GM18499 (cell line): Measurements from ENCODE around the gene CORO7.
"Not testable (repeated sequence)": the region's sequence is repeated elsewhere in the genome, so short reads cannot be mapped to it uniquely, and the experiment has no call there.

Source experiments
- ATAC-seq: cut with Tn5 transposase; IDR thresholded peaks from one replicate; pipeline ENCODE4 v1.9.1; 2021; ENCODE audit warnings: moderate number of reproducible peaks; ENCODE audit not compliant: insufficient read depth, unreplicated experiment

The CORO7 gene

GRCh38 chr16:4360538-4361021 lies 55.8 kb downstream of the CORO7 start:
- no peak for ATAC-seq

DNA sequence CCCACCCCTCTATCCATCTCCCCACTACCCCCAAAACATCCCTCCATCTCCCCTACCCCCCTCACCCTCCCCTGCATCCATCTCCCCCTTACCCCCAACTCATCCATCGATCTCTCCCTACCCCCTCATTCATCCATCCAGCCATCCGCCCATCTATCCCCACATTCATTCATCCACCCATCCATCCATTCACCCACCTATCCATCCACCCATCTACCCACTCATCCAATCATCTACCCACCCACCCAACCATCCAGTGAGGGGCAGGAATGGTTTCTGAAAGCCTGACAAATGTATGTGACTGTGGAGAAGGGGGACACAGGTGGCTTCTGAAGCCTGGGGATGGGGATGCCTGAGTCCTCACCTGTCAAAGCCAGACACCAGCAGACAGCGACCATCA lies 56.5 kb downstream of the CORO7 start:
- ATAC-seq = no peak

DNA sequence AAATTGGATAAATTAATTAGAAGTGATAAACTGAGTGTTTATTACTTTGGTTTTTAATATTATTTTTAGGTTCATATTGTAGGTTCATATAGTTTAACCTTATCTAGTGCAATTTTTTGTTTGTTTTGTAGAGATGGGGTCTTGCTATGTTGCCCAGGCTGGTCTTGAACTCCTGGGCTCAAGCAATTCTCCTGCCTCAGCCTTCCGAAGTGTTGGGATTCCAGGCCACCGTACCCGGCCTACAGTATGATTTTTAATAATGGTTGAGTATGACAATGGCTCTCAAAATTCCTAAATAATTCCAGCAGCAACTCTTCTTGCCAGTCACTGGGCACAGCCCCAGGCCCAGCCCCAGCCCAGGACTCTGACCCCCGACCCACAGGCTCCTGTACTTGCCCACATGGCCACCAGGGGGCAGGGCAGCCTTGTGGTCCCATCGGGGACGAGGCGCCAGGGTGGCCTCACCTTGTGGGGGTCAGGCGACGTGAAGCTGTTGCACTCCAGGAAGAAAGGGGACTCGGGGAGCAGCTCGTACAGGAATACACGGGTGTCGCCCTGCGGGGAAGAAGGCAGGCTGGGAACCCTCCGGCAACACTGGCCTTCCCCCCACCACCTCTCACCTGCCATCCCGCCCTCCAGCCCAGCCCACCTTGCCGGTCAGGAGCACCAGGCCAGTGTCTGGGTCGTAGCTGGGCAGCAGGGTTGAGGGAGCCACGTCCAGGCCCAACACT lies 57.4 kb downstream of the CORO7 start:
- ATAC-seq = no peak

GRCh38 chr16:4358236-4358635 lies 58.2 kb downstream of the CORO7 start:
- ATAC-seq = no peak

GRCh38 chr16:4356820-4357219 lies 59.6 kb downstream of the CORO7 start:
- ATAC-seq = no peak

- no peak for ATAC-seq
Measured at GRCh38 chr16:4354512-4355409, 61.6 kb downstream of the CORO7 start.

DNA sequence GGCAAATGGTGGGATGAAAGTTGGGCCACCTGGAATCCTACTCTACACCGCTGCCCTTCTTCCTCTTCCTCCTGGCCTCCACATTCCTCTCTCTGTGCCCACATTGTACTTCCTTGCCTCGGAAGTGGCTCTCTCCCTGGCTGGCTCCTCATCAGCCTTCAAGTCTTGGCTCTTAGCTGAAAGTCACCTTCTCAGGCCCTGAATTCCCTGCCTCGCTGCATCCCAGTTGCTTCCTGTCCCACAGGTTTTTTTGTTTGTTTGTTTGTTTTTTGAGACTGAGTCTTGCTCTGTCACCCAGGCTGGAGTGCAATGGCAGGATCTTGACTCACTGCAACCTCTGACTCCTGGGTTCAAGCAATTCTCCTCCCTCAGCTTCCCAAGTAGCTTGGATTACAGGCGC lies 62.7 kb downstream of the CORO7 start:
- ATAC-seq = no peak

- no peak for ATAC-seq
Measured at GRCh38 chr16:4352843-4353242, 63.6 kb downstream of the CORO7 start.

GRCh38 chr16:4351880-4352279 lies 64.5 kb downstream of the CORO7 start:
- no peak for ATAC-seq

- peak; percentile 75 for ATAC-seq
Measured at GRCh38 chr16:4350787-4351659, 65.4 kb downstream of the CORO7 start, which contains the start of gene PAM16. TSS of gene PAM16 (minus strand) at chr16:4351321. CDS start at chr16:4351234, 87 bp downstream.

DNA sequence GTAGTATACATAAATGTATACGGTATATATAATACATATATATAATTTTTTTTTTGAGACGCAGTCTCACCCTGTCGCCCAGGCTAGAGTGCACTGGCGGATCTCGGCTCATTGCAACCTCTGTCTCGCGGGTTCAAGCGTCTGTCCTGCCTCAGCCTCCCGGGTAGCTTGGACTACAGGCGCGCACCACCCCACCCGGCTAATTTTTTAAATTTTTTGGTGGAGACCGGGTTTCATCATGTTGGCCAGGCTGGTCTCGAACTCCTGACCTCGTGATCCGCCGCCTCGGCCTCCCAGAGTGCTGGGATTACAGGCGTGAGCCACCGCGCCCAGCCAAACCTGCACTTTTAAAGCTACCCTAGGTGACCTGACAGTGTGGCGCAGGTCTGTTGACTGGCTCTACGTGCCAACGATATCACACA lies 66.0 kb downstream of the CORO7 start:
- no peak for ATAC-seq

- no peak for ATAC-seq
Measured at GRCh38 chr16:4349332-4349731, 67.1 kb downstream of the CORO7 start.

DNA sequence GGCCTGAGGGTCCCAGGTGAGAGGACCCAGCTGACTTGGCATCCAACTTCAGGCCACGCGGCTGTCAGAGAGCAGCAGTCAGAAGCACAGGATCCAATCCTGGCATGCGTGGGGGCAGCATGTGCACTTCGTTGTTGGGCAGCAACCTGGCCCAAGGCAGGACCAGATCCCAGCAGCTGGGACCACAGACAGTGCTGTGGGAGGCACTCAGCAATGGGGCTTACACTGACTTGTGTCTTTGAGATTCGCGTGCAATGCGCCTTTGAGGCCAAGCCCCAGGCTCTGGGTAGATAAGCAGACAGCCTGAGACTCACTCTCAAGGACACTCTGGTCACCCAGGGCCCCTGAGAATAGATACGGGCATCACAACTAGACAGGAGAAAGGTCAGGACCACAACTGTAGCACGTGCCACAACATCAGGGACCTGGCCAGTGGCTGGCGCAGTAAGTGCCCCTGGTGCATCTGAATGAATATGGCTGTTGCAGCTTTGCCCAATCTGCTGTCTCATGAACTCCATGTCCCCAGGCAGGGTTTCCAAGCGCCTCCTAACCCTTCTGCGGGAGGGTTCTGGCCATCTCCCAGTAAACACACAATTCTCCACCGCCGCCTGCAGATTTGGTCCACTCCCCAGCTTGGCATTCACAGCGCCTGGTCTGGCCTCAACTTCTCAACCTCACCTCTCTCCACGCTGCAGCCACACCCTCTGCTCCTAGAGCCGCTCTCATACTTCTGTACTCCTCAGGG lies 68.5 kb downstream of the CORO7 start:
- ATAC-seq = no peak

DNA sequence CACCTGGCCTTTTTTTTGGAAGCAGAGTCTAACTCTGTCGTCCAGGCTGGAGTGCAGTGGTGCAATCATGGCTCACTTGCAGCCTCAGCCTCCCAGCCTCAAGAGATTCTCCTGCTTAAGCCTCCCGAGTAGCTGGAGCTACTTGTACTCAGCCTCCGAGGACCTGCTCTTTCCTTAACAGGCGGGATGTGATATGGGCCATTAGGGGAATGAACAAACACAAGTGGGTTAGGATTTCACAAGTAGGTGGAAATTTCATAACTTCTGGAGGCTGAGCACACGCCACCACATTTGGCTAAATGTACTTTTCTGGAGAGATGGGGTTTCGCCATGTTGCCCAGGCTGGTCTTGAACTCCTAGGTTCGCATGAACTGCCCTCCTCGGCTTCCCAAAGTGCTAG lies 69.4 kb downstream of the CORO7 start:
- ATAC-seq = no peak

DNA sequence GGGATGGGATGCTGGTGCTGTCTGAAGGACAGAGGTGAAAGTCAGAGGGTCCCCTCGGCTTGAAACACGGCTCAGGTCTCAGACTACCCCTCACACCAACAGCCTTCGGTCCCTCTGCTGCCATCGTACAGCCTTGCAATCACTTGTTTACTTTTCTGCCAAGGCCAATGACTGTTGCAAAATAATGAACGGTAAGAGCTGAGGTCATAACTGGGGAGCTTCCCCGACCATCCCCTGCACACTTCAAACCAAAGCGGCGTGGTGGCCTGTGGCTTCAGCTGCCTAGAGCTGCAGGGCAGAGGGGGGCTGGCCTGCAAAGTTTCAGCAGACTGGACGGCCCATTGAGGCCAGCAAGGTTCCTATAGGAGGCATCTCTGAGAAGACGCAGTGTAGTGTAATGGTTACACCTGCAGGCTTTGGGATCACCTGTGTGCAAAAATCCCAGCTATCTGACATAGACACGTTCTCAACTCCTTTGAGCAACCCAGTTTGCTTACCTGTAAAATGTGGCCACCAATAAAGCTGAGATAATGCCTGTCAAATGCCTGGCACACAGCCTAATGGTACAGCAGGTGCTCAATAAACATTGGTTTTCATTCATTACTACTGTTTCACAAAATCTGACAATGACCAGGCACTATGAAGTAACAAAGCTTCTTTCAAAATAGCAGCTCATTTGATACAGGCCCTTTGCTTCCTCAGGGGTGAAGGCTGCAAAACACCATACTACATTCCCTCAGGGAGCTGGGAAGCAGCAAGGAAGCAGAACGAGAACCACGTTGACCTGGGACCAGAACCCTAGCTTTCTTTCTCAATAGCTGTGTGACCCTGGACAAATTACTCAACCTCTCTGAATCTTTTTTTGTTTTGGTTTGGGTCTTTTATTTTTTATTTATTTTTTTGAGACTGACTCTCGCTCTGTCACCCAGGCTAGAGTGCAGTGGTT lies 70.3 kb downstream of the CORO7 start:
- ATAC-seq = no peak

DNA sequence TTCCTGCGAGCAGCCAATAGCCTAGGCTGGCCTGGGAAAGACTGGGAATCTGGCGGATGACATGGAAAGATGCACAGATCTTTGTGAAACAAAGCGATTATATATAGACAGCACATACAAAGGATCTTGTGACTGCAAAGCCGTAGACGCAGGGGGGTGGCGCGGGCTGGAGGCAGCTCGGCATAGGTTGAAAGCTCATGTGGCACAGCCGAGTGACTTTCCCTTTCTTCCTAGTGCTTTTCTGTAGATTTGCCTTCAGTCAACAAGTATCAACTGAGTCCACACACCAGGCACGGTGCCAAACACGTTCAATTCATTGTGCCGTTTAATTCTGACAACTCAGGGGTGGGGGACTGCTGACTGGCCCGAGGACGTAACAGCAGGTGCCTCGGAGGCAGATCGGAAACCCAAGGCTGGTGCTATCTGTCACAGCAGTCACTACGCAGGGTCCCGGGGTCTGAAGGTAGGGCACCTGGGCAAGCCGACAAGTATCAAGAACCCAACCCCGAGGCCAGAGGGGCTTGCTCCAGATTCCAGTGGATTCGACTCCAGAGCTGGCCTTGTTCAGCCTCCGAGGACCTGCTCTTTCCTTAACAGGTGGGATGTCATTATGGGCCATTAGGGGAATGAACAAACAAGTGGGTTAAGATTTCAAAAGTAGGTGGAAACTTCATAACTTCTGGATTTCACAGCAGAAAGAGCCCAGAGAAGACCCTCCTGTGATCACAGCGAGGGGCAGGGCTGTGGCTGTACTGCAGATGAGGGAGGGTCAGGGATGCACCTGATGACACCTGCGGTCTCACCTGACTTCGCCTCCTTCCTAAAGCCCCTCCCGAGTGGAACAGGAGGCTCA lies 71.2 kb downstream of the CORO7 start:
- no peak for ATAC-seq

DNA sequence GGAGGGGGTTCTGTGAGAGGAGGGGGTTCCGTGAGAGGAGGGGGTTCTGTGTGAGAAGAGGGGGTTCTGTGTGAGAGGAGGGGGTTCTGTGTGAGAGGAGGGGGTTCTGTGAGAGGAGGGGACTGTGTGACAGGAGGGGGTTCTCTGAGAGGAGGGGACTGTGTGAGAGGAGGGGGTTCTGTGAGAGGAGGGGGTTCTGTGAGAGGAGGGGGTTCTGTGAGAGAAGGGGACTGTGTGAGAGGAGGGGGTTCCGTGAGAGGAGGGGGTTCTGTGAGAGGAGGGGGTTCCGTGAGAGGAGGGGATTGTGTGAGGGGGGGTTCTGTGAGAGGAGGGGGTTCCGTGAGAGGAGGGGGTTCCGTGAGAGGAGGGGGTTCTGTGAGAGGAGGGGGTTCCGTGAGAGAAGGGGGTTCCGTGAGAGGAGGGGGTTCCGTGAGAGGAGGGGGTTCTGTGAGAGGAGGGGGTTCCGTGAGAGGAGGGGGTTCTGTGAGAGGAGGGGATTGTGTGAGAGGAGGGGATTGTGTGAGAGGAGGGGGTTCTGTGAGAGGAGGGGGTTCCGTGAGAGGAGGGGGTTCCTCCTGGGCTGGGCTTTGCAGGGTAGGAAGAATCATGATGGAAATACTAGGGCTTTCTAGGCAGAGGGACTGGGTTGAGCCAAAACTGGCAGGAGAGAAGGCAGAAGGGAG lies 72.0 kb downstream of the CORO7 start:
- ATAC-seq = not testable (repeated sequence)
